Measurements from ENCODE around the gene PATE2.

PATE2 gene

GRCh38 chr11:125750629-125751028, 28.0 kb downstream of the PATE2 start:
- TF ChIP-seq CTCF (IDR thresholded peaks at IDR 0.05) = no peak
- H3K4me1 Mint-ChIP-seq = no peaks in the 10 kb centered on the region
- no peaks in the 10 kb centered on the region for H3K36me3 Mint-ChIP-seq (ENCODE audit: low read depth)
- H3K27me3 Mint-ChIP-seq (ENCODE audit: low read depth, poor library complexity) = peaks cover 8% of the 10 kb centered on the region
- H3K4me3 Mint-ChIP-seq = no peak overlapping the region
- no peak overlapping the region for H3K27ac Mint-ChIP-seq
- DNase-seq = no peak
- H3K9me3 Mint-ChIP-seq = no peaks in the 10 kb centered on the region

GRCh38 chr11:125745979-125746378, 32.6 kb downstream of the PATE2 start, which contains the start of gene PATE1:
Gene PATE1 (plus strand): TSS chr11:125746279. CDS start chr11:125746305, 26 bp downstream.
- no peak for DNase-seq
- H3K4me1 Mint-ChIP-seq = no peaks in the 10 kb centered on the region
- TF ChIP-seq CTCF (IDR thresholded peaks at IDR 0.05) = no peak
- H3K9me3 Mint-ChIP-seq = no peaks in the 10 kb centered on the region
- H3K4me3 Mint-ChIP-seq = no peak within 1 kb of the TSS
- peaks cover 4% of the 10 kb centered on the region for H3K27me3 Mint-ChIP-seq (ENCODE audit: low read depth, poor library complexity)
- no peak within 1 kb of the TSS for H3K27ac Mint-ChIP-seq
- no peaks in the 10 kb centered on the region for H3K36me3 Mint-ChIP-seq (ENCODE audit: low read depth)

- DNase-seq = no peak
- Mint-ChIP-seq H3K4me3 (no peak overlapping the region), H3K36me3 (ENCODE audit: low read depth) (no peaks in the 10 kb centered on the region), H3K9me3 (peaks cover 8% of the 10 kb centered on the region), H3K27ac (no peak overlapping the region), H3K27me3 (ENCODE audit: low read depth, poor library complexity) (no peaks in the 10 kb centered on the region), H3K4me1 (no peaks in the 10 kb centered on the region)
- no peak for TF ChIP-seq CTCF (IDR thresholded peaks at IDR 0.05)
These were observed 34.9 kb downstream of the PATE2 start for GRCh38 chr11:125743681-125744080.

- no peaks in the 10 kb centered on the region for H3K36me3 Mint-ChIP-seq (ENCODE audit: low read depth)
- H3K27me3 Mint-ChIP-seq (ENCODE audit: low read depth, poor library complexity) = no peaks in the 10 kb centered on the region
- H3K4me1 Mint-ChIP-seq = no peaks in the 10 kb centered on the region
- peaks cover 26% of the 10 kb centered on the region for H3K9me3 Mint-ChIP-seq
- no peak overlapping the region for H3K4me3 Mint-ChIP-seq
- no peak for TF ChIP-seq CTCF (IDR thresholded peaks at IDR 0.05)
- no peak for DNase-seq
- no peak overlapping the region for H3K27ac Mint-ChIP-seq
These were observed 38.0 kb downstream of the PATE2 start for GRCh38 chr11:125740617-125741016.

- no peak for TF ChIP-seq CTCF (IDR thresholded peaks at IDR 0.05)
These were observed 49.7 kb downstream of the PATE2 start for GRCh38 chr11:125728969-125729368.

More at GRCh38 chr11:125728969-125729368, 49.7 kb downstream of the PATE2 start:
- DNase-seq = no peak
- Mint-ChIP-seq H3K4me1 (no peaks in the 10 kb centered on the region), H3K27me3 (ENCODE audit: low read depth, poor library complexity) (peaks cover 3% of the 10 kb centered on the region), H3K9me3 (no peaks in the 10 kb centered on the region), H3K36me3 (ENCODE audit: low read depth) (no peaks in the 10 kb centered on the region), H3K4me3 (no peak overlapping the region), H3K27ac (no peak overlapping the region)
